PFSK-1 (cell line): ENCODE results near the gene TTC21A.

ENCODE experiments used
- SIN3A ChIP-seq: IDR thresholded peaks from 2 replicates; pipeline ENCODE4 v1.6.1; 2012; ENCODE audit warnings: mild to moderate bottlenecking, low read length, moderate library complexity, borderline replicate concordance; ENCODE audit not compliant: insufficient read depth
- TAF1 ChIP-seq: IDR thresholded peaks from 2 replicates; pipeline ENCODE4 v1.6.1; 2012; ENCODE audit warnings: low read length, control low read depth, borderline replicate concordance; ENCODE audit not compliant: insufficient read depth
- TF ChIP-seq, protein P1 (sequence below), 2 experiments: IDR thresholded peaks; 2 replicates each; pipeline versions ENCODE4 v1.6.1 to v1.8.0; 2011 to 2012; ENCODE audit warnings: low read depth in 2 of 2, low read length in 2 of 2, control low read depth in 1 of 2, inconsistent platforms in 1 of 2, mild to moderate bottlenecking in 1 of 2, moderate library complexity in 1 of 2; ENCODE audit not compliant: insufficient read depth in 1 of 2

DNA sequence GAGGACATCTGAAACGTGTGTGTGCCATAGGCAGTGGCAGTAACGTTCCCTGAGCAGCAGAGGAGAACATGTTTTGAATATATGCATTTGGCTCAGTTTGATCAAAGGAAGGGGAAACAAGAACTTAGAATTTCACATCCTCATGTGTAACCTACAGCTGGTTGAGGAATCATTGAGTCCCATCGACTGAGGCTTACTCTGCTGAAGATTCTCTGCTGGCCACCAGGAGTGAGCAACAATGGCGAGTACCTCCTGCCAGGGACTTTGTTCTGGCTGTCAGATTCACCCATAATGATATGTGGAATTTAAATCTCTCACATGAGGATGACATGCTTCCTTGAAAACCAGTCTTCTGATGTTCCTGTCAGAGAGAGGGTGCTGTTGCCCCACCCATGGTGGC lies 21.3 kb upstream of the TTC21A start:
- TF ChIP-seq, protein P1, sequence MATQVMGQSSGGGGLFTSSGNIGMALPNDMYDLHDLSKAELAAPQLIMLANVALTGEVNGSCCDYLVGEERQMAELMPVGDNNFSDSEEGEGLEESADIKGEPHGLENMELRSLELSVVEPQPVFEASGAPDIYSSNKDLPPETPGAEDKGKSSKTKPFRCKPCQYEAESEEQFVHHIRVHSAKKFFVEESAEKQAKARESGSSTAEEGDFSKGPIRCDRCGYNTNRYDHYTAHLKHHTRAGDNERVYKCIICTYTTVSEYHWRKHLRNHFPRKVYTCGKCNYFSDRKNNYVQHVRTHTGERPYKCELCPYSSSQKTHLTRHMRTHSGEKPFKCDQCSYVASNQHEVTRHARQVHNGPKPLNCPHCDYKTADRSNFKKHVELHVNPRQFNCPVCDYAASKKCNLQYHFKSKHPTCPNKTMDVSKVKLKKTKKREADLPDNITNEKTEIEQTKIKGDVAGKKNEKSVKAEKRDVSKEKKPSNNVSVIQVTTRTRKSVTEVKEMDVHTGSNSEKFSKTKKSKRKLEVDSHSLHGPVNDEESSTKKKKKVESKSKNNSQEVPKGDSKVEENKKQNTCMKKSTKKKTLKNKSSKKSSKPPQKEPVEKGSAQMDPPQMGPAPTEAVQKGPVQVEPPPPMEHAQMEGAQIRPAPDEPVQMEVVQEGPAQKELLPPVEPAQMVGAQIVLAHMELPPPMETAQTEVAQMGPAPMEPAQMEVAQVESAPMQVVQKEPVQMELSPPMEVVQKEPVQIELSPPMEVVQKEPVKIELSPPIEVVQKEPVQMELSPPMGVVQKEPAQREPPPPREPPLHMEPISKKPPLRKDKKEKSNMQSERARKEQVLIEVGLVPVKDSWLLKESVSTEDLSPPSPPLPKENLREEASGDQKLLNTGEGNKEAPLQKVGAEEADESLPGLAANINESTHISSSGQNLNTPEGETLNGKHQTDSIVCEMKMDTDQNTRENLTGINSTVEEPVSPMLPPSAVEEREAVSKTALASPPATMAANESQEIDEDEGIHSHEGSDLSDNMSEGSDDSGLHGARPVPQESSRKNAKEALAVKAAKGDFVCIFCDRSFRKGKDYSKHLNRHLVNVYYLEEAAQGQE (IDR thresholded peaks at IDR 0.05; ENCODE audit: insufficient read depth in 1 of 2, low read depth in 2 of 2, low read length in 2 of 2), result no peak
- TF ChIP-seq TAF1, result no peak
- TF ChIP-seq SIN3A, result no peak
